ENCODE results near the gene PTPRM.

DNA sequence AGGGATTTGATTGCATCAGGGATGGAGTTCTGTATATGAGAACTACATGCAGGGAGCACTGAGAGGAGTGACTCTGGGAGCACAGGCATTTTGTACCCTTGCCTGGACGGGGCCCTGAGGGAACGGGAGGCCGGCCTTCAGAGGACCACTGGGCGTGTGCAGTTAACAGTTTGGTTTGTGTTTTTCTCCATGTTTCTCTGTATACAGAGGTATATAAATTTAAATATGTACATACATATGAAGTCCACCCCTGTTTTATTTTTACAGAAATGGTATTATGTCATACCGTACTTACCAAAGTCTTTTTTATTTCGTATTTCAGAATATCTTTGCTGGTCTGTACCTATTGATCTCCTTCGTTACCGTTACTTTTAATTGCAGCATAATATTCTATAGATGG is 111.3 kb downstream of the PTPRM start:
- no peak for TF ChIP-seq EZH2phosphoT487 (IDR thresholded peaks at IDR 0.05; ENCODE audit: unreplicated experiment)
- TF ChIP-seq, protein P1, sequence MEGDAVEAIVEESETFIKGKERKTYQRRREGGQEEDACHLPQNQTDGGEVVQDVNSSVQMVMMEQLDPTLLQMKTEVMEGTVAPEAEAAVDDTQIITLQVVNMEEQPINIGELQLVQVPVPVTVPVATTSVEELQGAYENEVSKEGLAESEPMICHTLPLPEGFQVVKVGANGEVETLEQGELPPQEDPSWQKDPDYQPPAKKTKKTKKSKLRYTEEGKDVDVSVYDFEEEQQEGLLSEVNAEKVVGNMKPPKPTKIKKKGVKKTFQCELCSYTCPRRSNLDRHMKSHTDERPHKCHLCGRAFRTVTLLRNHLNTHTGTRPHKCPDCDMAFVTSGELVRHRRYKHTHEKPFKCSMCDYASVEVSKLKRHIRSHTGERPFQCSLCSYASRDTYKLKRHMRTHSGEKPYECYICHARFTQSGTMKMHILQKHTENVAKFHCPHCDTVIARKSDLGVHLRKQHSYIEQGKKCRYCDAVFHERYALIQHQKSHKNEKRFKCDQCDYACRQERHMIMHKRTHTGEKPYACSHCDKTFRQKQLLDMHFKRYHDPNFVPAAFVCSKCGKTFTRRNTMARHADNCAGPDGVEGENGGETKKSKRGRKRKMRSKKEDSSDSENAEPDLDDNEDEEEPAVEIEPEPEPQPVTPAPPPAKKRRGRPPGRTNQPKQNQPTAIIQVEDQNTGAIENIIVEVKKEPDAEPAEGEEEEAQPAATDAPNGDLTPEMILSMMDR (conservative IDR thresholded peaks at IDR 0.05; ENCODE audit: low read depth in 2 of 2), result no peak
- no peak for TF ChIP-seq POLR2AphosphoS5 (IDR thresholded peaks at IDR 0.05; ENCODE audit: low read depth)
- no peak for TF ChIP-seq ZNF114 (CRISPR knock-in tag; IDR thresholded peaks at IDR 0.05)
- no peak for TF ChIP-seq EZH2 (IDR thresholded peaks at IDR 0.05; ENCODE audit: low read depth, unreplicated experiment)
- no peak for TF ChIP-seq ZNF331 (CRISPR knock-in tag; IDR thresholded peaks at IDR 0.05; ENCODE audit: low read depth)
- TF ChIP-seq, protein P2, sequence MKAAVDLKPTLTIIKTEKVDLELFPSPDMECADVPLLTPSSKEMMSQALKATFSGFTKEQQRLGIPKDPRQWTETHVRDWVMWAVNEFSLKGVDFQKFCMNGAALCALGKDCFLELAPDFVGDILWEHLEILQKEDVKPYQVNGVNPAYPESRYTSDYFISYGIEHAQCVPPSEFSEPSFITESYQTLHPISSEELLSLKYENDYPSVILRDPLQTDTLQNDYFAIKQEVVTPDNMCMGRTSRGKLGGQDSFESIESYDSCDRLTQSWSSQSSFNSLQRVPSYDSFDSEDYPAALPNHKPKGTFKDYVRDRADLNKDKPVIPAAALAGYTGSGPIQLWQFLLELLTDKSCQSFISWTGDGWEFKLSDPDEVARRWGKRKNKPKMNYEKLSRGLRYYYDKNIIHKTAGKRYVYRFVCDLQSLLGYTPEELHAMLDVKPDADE (IDR thresholded peaks at IDR 0.05), result no peak
- TF ChIP-seq NANOG (IDR thresholded peaks at IDR 0.05; ENCODE audit: borderline replicate concordance), result no peak
- TF ChIP-seq, protein P3, sequence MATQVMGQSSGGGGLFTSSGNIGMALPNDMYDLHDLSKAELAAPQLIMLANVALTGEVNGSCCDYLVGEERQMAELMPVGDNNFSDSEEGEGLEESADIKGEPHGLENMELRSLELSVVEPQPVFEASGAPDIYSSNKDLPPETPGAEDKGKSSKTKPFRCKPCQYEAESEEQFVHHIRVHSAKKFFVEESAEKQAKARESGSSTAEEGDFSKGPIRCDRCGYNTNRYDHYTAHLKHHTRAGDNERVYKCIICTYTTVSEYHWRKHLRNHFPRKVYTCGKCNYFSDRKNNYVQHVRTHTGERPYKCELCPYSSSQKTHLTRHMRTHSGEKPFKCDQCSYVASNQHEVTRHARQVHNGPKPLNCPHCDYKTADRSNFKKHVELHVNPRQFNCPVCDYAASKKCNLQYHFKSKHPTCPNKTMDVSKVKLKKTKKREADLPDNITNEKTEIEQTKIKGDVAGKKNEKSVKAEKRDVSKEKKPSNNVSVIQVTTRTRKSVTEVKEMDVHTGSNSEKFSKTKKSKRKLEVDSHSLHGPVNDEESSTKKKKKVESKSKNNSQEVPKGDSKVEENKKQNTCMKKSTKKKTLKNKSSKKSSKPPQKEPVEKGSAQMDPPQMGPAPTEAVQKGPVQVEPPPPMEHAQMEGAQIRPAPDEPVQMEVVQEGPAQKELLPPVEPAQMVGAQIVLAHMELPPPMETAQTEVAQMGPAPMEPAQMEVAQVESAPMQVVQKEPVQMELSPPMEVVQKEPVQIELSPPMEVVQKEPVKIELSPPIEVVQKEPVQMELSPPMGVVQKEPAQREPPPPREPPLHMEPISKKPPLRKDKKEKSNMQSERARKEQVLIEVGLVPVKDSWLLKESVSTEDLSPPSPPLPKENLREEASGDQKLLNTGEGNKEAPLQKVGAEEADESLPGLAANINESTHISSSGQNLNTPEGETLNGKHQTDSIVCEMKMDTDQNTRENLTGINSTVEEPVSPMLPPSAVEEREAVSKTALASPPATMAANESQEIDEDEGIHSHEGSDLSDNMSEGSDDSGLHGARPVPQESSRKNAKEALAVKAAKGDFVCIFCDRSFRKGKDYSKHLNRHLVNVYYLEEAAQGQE (IDR thresholded peaks at IDR 0.05; ENCODE audit: unreplicated experiment), result no peak
- TF ChIP-seq, protein P4, sequence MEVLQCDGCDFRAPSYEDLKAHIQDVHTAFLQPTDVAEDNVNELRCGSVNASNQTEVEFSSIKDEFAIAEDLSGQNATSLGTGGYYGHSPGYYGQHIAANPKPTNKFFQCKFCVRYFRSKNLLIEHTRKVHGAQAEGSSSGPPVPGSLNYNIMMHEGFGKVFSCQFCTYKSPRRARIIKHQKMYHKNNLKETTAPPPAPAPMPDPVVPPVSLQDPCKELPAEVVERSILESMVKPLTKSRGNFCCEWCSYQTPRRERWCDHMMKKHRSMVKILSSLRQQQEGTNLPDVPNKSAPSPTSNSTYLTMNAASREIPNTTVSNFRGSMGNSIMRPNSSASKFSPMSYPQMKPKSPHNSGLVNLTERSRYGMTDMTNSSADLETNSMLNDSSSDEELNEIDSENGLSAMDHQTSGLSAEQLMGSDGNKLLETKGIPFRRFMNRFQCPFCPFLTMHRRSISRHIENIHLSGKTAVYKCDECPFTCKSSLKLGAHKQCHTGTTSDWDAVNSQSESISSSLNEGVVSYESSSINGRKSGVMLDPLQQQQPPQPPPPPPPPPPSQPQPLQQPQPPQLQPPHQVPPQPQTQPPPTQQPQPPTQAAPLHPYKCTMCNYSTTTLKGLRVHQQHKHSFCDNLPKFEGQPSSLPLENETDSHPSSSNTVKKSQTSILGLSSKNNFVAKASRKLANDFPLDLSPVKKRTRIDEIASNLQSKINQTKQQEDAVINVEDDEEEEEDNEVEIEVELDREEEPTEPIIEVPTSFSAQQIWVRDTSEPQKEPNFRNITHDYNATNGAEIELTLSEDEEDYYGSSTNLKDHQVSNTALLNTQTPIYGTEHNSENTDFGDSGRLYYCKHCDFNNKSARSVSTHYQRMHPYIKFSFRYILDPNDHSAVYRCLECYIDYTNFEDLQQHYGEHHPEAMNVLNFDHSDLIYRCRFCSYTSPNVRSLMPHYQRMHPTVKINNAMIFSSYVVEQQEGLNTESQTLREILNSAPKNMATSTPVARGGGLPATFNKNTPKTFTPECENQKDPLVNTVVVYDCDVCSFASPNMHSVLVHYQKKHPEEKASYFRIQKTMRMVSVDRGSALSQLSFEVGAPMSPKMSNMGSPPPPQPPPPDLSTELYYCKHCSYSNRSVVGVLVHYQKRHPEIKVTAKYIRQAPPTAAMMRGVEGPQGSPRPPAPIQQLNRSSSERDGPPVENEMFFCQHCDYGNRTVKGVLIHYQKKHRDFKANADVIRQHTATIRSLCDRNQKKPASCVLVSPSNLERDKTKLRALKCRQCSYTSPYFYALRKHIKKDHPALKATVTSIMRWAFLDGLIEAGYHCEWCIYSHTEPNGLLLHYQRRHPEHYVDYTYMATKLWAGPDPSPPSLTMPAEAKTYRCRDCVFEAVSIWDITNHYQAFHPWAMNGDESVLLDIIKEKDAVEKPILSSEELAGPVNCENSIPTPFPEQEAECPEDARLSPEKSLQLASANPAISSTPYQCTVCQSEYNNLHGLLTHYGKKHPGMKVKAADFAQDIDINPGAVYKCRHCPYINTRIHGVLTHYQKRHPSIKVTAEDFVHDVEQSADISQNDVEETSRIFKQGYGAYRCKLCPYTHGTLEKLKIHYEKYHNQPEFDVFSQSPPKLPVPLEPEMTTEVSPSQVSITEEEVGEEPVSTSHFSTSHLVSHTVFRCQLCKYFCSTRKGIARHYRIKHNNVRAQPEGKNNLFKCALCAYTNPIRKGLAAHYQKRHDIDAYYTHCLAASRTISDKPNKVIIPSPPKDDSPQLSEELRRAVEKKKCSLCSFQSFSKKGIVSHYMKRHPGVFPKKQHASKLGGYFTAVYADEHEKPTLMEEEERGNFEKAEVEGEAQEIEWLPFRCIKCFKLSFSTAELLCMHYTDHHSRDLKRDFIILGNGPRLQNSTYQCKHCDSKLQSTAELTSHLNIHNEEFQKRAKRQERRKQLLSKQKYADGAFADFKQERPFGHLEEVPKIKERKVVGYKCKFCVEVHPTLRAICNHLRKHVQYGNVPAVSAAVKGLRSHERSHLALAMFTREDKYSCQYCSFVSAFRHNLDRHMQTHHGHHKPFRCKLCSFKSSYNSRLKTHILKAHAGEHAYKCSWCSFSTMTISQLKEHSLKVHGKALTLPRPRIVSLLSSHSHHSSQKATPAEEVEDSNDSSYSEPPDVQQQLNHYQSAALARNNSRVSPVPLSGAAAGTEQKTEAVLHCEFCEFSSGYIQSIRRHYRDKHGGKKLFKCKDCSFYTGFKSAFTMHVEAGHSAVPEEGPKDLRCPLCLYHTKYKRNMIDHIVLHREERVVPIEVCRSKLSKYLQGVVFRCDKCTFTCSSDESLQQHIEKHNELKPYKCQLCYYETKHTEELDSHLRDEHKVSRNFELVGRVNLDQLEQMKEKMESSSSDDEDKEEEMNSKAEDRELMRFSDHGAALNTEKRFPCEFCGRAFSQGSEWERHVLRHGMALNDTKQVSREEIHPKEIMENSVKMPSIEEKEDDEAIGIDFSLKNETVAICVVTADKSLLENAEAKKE (CRISPR knock-in tag; IDR thresholded peaks at IDR 0.05), result no peak
- TF ChIP-seq CREB1 (CRISPR knock-in tag; IDR thresholded peaks at IDR 0.05; ENCODE audit: low read depth), result no peak
- TF ChIP-seq STAT1 (IDR thresholded peaks at IDR 0.05; ENCODE audit: unreplicated experiment), result no peak
